Chondrocyte (in vitro differentiated cells): ENCODE results near the gene JOSD2. TPM values are rescaled to one million over a fixed set of nuclear protein-coding genes. Genes with fewer than 3 reads are reported as not detected.
"Not testable (repeated sequence)": the region's sequence is repeated elsewhere in the genome, so short reads cannot be mapped to it uniquely, and the experiment has no call there.

ENCODE experiments used
- DNase-seq: peaks from one replicate; pipeline ENCODE4 v3.0.0; 2021; ENCODE audit warnings: mixed read lengths, low spot score
- H3K27ac Mint-ChIP-seq: one replicate; pipeline ENCODE4 v1.8.0; 2021; ENCODE audit warnings: mild to moderate bottlenecking, moderate library complexity, mixed read lengths; ENCODE audit not compliant: unreplicated experiment
- H3K27me3 Mint-ChIP-seq: 2 replicates; pipeline ENCODE4 v1.8.0; 2021; ENCODE audit warnings: low read depth, mixed read lengths
- H3K36me3 Mint-ChIP-seq: 2 replicates; pipeline ENCODE4 v1.8.0; 2021; ENCODE audit warnings: low read depth, mixed read lengths
- H3K4me1 Mint-ChIP-seq: 2 replicates; pipeline ENCODE4 v1.8.0; 2021; ENCODE audit warnings: low read depth, mild to moderate bottlenecking, mixed read lengths
- H3K4me3 Mint-ChIP-seq: one replicate; pipeline ENCODE4 v1.8.0; 2021; ENCODE audit warnings: mild to moderate bottlenecking, moderate library complexity, mixed read lengths; ENCODE audit not compliant: unreplicated experiment
- H3K9me3 Mint-ChIP-seq: 2 replicates; pipeline ENCODE4 v1.8.0; 2021; ENCODE audit warnings: low read depth, mixed read lengths
- CTCF ChIP-seq: fragments of 200-600 bp; sonication (generic); IDR thresholded peaks from 2 replicates; pipeline ENCODE4 v1.5.0; 2021; ENCODE audit warnings: antibody characterized with exemption, mild to moderate bottlenecking, moderate library complexity
- total RNA-seq: library from RNA; stranded (reverse); gene quantifications from 3 replicates; pipeline ENCODE4 v1.2.1, GENCODE V29; 2021

The JOSD2 gene
- total RNA-seq, 1 donor from 2014 or later, result 44.7 TPM

- Mint-ChIP-seq H3K9me3 (peaks cover 15% of the 10 kb centered on the region), H3K4me1 (no peaks in the 10 kb centered on the region), H3K27me3 (peaks cover 4% of the 10 kb centered on the region), H3K4me3 (no peak overlapping the region), H3K27ac (no peak overlapping the region), H3K36me3 (peaks cover 4% of the 10 kb centered on the region)
- TF ChIP-seq CTCF, result no peak
- DNase-seq, result no peak
Measured at GRCh38 chr19:50534478-50534877, 23.5 kb upstream of the JOSD2 start.

GRCh38 chr19:50532952-50533351 lies 22.0 kb upstream of the JOSD2 start:
- Mint-ChIP-seq H3K4me1 (no peaks in the 10 kb centered on the region), H3K4me3 (no peak overlapping the region), H3K9me3 (peaks cover 15% of the 10 kb centered on the region), H3K36me3 (peaks cover 4% of the 10 kb centered on the region), H3K27me3 (peaks cover 4% of the 10 kb centered on the region), H3K27ac (no peak overlapping the region)
- no peak for DNase-seq
- no peak for TF ChIP-seq CTCF

- no peak for TF ChIP-seq CTCF
- H3K27ac Mint-ChIP-seq, result no peak overlapping the region
- no peak for DNase-seq
- H3K9me3 Mint-ChIP-seq, result peaks cover 15% of the 10 kb centered on the region
- H3K4me1 Mint-ChIP-seq, result no peaks in the 10 kb centered on the region
- peaks cover 4% of the 10 kb centered on the region for H3K27me3 Mint-ChIP-seq
- peaks cover 4% of the 10 kb centered on the region for H3K36me3 Mint-ChIP-seq
- H3K4me3 Mint-ChIP-seq, result no peak overlapping the region
Measured at GRCh38 chr19:50531171-50531612, 20.2 kb upstream of the JOSD2 start.

GRCh38 chr19:50528052-50528451 lies 17.1 kb upstream of the JOSD2 start:
- H3K27ac Mint-ChIP-seq, DNase-seq, H3K4me1 Mint-ChIP-seq, H3K36me3 Mint-ChIP-seq, H3K27me3 Mint-ChIP-seq, H3K4me3 Mint-ChIP-seq, H3K9me3 Mint-ChIP-seq: not testable (repeated sequence)

GRCh38 chr19:50522881-50523280 lies 11.9 kb upstream of the JOSD2 start:
- Mint-ChIP-seq H3K4me1 (no peaks in the 10 kb centered on the region), H3K9me3 (no peaks in the 10 kb centered on the region), H3K27me3 (no peaks in the 10 kb centered on the region), H3K4me3 (no peak overlapping the region), H3K36me3 (no peaks in the 10 kb centered on the region), H3K27ac (no peak overlapping the region)
- TF ChIP-seq CTCF, result no peak
- DNase-seq, result peak; percentile 13

- Mint-ChIP-seq H3K4me1 (no peaks in the 10 kb centered on the region), H3K27ac (no peak overlapping the region), H3K27me3 (no peaks in the 10 kb centered on the region), H3K36me3 (no peaks in the 10 kb centered on the region), H3K4me3 (no peak overlapping the region), H3K9me3 (no peaks in the 10 kb centered on the region)
- TF ChIP-seq CTCF, result no peak
- peak; percentile 68 for DNase-seq
Measured at GRCh38 chr19:50520822-50521465, 10.0 kb upstream of the JOSD2 start.
